Endometrial microvascular endothelial cells (primary cell): ENCODE data around the gene PNMA8C. TPM values are rescaled to one million over a fixed set of nuclear protein-coding genes. Genes with fewer than 3 reads are reported as not detected.
"Not testable (repeated sequence)": the region's sequence is repeated elsewhere in the genome, so short reads cannot be mapped to it uniquely, and the experiment has no call there.

Experiments
- in situ Hi-C: cut with HindIII; loops from 2 replicates; pipeline ENCODE4 v1.10.0; 2017; ENCODE audit warnings: low sequenced_read_pairs, low pct_unique_long_range_greater_than_20kb; ENCODE audit errors: inconsistent ontology term
- total RNA-seq: library from RNA; depleted of rRNA; stranded (reverse); fragments of >200 nt; gene quantifications from one replicate; pipeline ENCODE4 v1.2.3, GENCODE V29; 2015; ENCODE audit errors: inconsistent ontology term

PNMA8C gene
- total RNA-seq, 1 donor from 2014 or later = not detected

DNA sequence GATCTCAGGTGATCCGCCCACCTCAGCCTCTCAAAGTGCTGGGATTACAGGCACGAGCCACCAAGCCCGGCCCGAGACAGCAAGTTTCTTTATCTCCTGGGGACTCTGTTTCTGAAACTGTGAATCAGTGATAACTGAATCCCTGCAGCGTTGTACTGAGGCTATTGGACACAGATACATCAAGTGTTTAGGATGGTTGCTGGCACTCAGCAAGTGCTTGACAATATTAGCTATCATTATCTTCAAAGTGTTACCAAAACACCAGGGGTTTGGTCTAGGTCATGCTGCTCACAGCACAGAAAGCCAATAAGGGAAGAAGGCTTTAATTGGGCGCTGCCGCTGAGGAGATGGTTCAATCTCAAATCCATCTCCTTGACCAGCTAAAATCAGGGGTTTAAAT lies 20.5 kb upstream of the PNMA8C start:
- in situ Hi-C loops = no loop called here

DNA sequence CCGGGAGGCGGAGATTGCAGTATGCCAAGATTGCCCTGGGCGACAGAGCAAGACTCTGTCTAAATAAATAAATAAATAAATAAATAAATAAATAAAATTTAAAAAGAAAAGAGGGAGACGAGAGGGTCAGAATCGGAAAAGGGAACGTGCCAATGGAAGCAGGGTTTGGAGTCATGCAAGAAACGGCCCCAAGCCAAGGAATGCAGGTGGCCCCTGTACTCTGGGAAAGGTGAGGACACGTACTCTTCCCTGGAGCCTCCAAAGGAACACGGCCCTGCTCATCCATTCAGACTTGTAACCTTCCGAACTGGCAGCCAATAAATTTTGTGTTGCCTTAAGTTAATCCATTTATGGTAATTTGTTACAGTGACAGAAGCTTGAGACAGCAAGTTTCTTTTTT lies 19.9 kb upstream of the PNMA8C start:
- in situ Hi-C loops = no loop called here

DNA sequence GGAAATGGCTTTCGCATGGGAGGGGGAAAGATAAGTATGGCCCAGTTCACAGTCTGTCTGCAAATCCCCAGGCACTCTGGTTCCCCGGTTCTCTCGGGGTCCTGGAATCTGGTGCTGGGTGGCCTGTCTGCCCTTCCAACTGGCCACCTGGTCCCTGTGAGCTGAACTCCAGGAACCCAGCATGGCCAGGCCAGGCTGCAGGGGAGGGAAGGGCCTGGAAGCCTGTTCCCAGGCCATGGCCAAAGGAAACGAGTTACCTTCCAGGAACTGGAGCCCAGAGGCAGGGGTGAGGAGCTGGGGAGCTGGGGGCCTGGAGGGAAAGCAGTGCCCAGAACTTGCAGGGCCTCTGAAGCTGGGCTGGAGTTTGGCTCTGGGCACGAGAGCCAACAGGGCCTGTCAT lies 19.1 kb upstream of the PNMA8C start:
- in situ Hi-C loops = no loop called here

DNA sequence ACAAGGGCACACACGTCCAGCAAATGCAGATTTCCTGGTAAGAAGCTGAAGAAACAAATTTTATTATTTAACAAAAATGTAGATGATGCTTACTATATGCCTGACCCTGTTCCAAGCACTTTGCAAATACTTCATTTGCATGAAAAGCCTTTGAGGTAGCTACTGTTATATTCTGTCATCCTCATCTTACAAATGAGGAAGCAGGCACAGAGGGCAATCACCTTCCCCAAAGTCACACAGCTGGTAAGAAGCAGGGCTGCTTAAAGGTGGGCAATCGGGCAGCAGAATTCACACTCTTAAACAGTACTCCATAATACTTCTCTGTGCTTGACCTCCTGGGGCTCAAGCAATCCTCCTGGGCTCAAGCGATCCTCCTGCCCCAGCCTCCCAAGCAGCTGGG lies 18.3 kb upstream of the PNMA8C start:
- in situ Hi-C loops = no loop called here

DNA sequence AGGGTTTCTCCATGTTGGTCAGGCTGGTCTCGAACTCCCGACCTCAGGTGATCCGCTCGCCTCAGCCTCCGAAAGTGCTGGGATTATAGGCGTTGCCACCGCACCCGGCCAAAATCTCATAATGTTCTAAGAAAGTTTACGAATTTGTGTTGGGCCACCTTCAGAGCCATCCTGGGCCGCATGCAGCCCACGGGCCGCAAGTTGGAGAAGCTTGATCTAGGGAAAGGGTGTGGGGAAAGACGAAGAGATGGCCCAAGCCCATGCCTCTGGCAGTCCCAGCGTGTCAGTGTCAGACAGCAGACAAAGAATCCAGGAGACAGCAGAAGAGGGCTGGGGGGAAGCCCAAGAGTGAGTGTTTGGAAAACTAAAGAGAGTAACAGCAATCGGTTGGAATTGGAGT lies 17.3 kb upstream of the PNMA8C start:
- in situ Hi-C loops = no loop called here

DNA sequence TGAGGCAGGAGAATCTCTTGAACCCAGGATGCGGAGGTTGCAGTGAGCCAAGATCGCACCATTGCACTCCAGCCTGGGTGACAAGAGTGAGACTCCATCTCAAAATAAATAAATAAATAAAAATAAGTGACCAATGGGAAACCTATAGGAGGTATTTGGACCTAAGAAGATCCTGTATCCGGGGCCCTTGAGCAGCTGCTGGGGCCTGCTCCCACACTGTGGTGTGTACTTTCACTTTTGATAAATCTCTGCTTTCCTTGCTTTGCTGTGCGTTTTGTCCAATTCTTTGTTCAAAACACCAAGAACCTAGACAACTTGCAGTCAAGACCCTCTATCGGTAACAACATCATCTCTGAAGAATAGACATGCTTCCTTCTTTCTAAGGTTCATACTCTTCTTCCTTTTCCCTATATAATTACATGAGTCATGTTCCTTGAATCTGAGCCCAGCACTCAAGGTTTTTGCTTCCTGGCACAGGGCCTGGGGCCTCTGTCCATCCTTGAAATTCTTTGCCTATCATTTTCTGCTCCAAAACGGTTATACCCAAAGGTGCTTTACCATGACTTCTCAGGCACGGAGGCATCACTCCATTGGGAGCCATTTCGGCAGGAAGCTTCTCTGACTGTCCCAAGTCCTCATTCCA lies 14.2 kb upstream of the PNMA8C start:
- in situ Hi-C loops = no loop called here

DNA sequence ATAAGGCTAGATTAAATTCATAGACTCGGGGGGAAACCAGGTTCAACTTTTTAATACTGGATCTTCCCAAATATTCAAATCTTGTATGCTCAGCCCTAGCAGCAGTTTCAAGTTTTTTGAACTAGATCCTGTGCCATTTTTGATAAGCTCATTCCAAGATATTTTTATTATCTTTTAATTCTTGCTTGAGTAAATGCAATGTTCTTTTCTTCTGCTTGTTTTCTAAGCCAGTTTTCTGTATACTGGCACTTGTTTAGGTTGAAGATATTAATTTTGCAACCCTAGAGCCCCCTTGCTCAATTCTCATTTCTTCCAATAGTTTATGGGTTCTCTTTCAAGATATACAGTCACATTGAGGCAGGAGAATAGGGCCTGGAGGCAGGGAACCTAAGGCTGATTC lies 13.1 kb upstream of the PNMA8C start:
- in situ Hi-C loops = no loop called here

DNA sequence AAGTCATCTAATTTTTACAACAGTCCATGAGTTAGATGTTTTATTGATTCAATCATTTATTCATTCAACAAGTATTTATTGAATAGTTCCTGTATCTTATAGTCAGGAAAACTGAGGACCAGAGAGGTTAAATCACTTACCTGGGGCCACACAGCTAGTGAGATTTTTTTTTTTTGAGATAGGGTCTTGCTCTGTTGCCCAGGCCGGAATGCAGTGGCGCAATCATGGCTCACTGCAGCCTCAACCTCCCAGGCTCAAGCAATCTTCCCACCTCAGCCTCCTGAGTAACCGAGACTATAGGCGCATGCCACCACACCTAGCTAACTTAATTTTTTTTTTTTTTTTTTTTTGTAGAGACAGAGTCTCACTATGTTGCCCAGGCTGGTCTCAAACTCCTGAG lies 7.0 kb upstream of the PNMA8C start:
- in situ Hi-C loops = not testable (repeated sequence)

DNA sequence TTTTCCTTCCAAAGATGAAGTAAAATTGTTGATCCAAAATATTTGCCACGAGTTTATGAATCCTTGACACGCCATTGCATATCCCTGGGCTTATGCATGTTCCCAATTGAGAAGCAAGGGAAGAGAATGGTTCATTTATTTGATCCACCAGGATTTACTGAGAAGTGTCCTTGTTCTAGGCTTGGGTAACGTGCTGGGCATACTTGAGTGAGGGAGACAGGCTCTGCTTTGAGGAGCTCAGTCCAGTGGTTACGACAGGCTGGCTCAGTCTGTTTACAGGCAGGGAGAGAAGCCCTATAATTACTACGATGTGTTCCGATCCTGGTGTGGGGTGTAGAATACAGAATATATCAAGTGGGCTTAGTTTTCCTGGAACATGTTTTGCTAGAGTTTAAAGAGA lies 6.3 kb upstream of the PNMA8C start:
- in situ Hi-C loops = no loop called here

DNA sequence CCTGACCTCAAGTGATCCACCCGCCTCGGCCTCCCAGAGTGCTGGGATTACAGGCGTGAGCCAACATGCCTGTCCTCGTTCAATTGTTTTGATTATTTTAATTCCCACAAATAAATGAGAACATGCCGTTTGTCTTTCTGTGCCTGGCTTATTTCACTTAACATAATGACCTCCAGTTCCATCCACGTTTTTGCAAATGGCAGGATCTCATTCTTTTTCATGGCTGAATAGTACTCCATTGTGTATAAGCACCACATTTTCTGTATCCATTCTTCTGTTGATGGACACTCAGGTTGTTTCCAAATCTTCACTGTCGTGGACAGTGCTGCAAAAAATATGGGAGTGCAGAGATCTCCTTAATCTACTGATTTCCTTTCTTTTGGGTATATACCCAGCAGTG lies 4.7 kb upstream of the PNMA8C start:
- in situ Hi-C loops = not testable (repeated sequence)

DNA sequence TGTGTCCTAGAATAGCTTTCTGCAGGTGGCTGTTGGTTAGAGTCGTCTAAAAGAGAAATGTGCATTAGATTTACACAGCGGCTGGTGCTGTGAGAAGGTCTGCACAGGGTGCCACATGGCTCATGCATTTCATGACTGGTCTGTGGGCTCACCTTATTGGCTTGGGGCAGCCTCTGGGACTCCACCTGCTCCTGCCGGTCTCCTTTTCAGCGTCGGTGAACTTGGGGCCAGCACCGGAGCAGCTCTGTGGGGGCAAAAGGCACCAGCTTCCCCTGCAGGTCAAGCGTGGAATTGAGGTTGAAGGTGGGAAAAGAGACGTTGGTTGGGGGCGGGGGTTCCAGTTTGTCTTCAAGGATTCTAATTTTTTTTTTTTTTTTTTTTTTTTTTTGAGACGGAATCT lies 3.1 kb upstream of the PNMA8C start:
- in situ Hi-C loops = no loop called here

DNA sequence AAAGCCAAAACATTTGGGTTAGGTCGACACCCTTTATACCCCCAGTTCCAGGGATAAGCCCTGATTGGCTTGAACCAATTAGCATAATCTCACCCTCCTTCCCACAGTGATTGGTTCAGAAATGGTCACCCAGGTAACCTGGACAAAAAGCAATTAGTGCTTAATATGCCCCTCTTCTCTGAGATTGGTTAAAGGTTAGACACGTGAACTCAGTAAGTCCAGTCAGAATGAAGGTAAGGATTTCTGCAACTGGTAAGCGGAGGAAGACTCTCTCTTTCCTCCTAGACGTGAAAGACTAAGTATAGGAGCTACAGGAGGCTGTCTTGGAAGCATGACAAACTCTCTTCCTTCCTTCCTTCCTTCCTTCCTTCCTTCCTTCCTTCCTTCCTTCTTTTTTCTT lies 1.3 kb upstream of the PNMA8C start:
- in situ Hi-C loops = no loop called here

DNA sequence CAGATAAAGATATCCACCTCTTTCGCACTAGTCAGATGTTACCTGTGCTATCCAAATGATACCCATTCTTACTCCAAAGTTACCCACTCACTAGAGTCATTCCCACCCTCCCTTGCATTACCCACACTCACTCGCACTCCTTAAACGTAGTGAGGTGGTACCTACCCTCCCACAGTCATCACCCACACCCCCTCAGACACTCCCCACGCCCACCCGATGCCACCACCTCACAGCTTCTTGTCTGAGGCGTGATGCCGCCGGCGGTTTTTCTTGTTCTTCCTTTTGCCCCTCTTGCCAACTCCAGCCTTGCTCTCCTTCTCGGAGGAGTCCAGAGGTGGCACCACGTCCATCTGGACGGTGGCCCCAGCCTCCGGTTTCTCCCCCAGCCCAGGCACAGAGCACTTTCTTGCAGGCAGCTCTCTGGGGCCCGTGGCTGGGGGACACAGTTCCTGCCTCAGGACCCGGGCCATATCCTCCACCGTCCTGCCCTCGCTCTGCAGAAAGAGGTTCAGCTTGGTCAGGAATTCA lies 1.2 kb downstream of the PNMA8C start:
- in situ Hi-C loops = no loop called here

DNA sequence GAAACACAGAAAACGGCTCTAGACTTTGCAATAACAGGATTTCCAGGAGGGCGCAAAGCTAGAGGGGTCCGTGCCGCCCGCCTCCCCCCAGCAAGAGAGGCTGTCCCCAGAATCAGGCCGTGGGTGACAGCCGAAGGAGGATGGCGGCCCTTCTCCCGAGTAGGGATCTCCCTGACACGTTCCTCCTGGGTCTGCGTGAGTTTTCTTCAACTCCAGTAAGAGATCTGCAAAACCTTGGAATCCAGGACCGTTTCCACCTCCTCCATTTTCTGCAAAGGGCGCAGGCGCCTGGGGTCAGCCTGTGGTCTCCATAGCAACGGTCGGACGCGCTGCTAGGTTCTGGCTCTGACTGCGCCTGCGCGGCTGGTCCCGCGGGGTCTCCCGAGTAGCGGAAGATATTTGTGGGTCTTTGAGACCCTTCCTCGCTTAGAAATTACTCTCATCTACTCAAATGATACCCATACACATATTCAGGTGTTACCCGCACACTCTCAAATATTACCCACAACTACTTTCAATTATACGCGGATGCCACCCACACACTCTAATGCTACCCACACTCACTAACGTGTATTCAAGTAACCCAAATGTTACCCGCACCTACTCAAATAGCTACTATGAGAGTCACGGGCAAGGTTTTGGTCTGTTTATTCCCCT lies 2.1 kb downstream of the PNMA8C start:
- in situ Hi-C loops = no loop called here

DNA sequence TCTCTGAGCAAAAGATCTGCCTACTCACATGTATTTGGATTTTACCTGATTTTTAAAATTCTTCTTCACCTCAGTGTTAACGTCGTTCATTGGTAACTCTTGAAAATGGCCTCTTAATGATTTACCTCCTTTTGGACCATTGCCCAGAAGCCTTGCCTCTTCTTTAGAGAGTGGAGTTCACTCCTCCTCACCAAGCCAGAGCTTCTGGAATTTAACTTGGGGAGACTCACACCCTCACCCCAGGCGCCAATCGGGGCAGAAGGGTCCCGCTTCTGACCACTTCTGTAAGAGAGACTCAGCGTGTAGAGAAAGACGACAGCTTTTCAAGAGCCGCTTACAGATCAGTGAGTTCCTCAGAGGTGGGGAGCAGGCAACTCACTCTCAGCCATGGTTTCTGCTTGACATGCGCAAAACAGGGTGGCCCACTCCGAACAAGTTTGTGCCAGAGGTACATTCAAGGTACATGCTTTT lies 2.7 kb downstream of the PNMA8C start:
- in situ Hi-C loops = no loop called here

DNA sequence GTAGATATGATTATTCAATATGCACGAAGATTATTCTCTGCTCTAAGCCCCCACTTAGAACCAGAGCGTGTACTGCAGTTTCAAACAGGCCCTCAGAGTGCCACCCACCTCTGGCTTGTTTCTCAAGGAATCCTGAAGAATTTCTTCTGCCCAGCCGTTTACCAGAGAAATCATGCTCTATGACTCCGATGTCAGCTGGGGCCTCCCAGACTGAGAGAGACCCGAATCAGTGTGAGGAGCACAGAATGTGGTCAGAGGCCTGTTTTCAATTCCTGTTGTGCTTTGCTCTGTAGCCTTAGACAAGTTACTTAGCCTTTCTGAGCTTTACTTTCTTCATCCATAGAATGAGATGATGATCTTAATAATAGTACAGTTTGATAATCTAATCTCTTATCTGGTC lies 5.5 kb downstream of the PNMA8C start:
- in situ Hi-C loops = no loop called here

DNA sequence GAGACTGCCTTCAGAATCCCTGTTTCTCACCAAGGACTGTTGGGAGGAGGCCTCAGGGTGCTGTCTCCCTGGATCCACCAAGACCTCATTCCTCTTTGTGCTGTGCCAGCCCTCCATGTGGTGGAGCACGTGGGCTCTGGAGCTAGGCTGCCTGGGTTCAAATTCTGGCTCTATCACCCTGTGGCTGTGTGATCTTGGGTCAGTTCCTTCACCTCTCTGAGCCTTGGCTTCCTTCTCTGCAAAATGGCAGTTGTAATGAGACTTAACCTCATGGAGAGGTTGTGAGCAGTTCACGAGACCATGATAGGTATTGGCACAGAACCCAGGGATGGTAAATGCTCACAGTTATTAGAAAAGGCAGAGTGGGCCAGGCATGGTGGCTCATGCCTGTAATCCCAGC lies 6.4 kb downstream of the PNMA8C start:
- in situ Hi-C loops = no loop called here

DNA sequence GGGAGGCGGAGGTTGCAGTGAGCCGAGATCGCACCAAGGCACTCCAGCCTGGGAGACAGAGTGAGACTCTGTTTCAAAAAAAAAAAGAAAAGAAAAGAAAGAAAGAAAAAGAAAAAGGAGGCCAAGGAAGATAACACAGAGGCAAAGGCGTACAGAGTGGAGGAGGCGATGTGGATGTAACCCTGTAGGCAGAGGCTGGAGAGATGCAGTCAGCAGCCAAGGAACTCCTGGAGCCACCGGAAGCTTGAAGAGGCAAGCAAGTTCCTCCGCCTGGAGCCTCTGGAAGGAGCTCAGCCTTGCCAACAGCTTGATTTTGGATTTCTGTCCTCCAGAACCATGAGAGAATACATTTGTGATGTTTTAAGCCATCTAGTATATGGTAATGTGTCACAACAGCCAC lies 8.7 kb downstream of the PNMA8C start:
- in situ Hi-C loops = no loop called here

DNA sequence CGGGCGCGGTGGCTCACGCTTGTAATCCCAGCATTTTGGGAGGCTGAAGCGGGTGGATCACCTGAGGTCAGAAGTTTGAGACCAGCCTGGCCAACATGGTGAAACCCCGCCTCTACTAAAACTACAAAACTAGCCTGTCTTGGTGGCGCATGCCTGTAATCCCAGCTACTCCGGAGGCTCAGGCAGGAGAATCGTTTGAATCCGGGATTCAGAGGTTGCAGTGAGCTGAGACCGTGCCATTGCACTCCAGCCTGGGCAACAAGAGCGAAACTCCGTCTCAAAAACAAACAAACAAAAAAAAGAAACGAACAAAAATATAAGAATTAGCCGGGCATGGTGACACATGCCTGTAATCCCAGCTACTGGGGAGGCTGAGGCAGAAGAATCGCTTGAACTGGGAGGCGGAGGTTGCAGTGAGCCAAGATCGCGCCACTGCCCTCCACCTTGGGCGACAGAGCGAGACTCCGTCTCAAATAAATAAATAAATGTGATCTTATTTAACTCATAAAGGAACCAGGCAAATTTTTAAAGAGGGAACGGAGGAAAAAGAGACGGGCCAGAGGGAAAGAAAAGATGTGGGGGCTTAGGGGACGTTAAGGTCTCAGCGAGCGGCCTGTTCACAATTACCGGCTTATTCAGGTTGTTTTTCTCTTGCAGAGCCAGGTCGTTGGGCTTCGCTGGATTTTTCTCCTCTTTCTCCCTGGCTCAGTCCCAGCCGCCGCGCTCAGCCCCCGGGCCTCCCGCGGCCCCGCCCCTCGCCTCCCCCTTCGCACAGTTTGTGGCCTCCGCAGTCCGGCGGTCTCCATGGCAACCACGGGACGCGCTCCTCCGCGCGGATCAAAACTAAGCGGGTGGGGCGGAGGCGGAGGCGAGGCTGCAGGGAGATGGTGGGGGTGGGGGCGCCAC lies 12.7 kb downstream of the PNMA8C start:
- in situ Hi-C loops = not testable (repeated sequence)

DNA sequence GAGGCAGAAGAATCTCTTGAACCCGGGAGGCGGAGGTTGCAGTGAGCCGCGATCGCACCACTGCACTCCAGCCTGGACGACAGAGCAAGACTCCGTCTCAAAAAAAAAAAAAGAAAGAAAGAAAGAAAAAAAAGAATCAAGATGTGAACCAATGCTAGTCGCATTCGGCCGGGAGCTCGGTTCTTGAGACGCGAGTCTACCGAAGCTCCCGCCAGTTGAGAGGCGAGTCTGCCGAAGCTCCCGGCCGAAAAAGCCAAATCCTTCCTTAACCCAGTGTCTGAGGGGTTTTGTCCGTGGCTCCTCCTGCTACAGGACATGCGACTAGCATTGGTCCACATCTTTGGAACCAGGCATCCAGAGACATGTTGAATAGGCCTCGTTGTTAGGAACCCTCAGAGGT lies 13.8 kb downstream of the PNMA8C start:
- in situ Hi-C loops = not testable (repeated sequence)
